IPS-NIHi7 (cell line): ENCODE measurements around the gene CDK12.
A peak's percentile ranks its signal among the peaks of the same experiment; 100 is the strongest.
"Not testable (repeated sequence)": the region's sequence is repeated elsewhere in the genome, so short reads cannot be mapped to it uniquely, and the experiment has no call there.

Source experiments
- DNase-seq: peaks from one replicate; pipeline ENCODE4 v3.0.0; 2012; ENCODE audit warnings: mixed read lengths; ENCODE audit errors: extremely low spot score

CDK12 gene

GRCh38 chr17:39461113-39461925 lies at the start of gene CDK12:
Gene CDK12 (plus strand): TSS chr17:39461486. CDS start chr17:39462072, 586 bp downstream.
- DNase-seq, result peak; percentile 99

GRCh38 chr17:39416141-39416540 lies 45.1 kb upstream of the CDK12 start:
- no peak for DNase-seq

GRCh38 chr17:39429600-39429999 lies 31.7 kb upstream of the CDK12 start:
- no peak for DNase-seq

- not testable (repeated sequence) for DNase-seq
Measured at GRCh38 chr17:39439868-39440267, 21.4 kb upstream of the CDK12 start.

GRCh38 chr17:39443326-39443725 lies 18.0 kb upstream of the CDK12 start:
- DNase-seq, result no peak

GRCh38 chr17:39447561-39447960 lies 13.7 kb upstream of the CDK12 start:
- DNase-seq, result no peak

- DNase-seq, result no peak
Measured at GRCh38 chr17:39450051-39450450, 11.2 kb upstream of the CDK12 start.

GRCh38 chr17:39450847-39451581 lies 10.3 kb upstream of the CDK12 start, which contains the start of gene MED1:
Gene MED1 (minus strand): TSS chr17:39451263. CDS start chr17:39451062, 201 bp downstream.
- DNase-seq, result peak; percentile 99

GRCh38 chr17:39455919-39456318 lies 5.4 kb upstream of the CDK12 start:
- DNase-seq, result no peak

GRCh38 chr17:39461926-39462569 lies 762 bp downstream of the CDK12 start:
- DNase-seq, result peak; percentile 17

GRCh38 chr17:39462631-39463375 lies 1.5 kb downstream of the CDK12 start:
- DNase-seq, result peak; percentile 12

GRCh38 chr17:39464639-39465181 lies 3.4 kb downstream of the CDK12 start:
- DNase-seq, result not testable (repeated sequence)

GRCh38 chr17:39468610-39469009 lies 7.3 kb downstream of the CDK12 start:
- DNase-seq, result not testable (repeated sequence)

GRCh38 chr17:39473310-39473709 lies 12.0 kb downstream of the CDK12 start:
- no peak for DNase-seq

GRCh38 chr17:39479631-39480030 lies 18.3 kb downstream of the CDK12 start:
- not testable (repeated sequence) for DNase-seq

GRCh38 chr17:39483506-39483905 lies 22.2 kb downstream of the CDK12 start:
- no peak for DNase-seq

GRCh38 chr17:39484178-39484577 lies 22.9 kb downstream of the CDK12 start:
- no peak for DNase-seq

GRCh38 chr17:39485555-39485954 lies 24.3 kb downstream of the CDK12 start:
- DNase-seq, result no peak

- no peak for DNase-seq
Measured at GRCh38 chr17:39486242-39486641, 25.0 kb downstream of the CDK12 start.

GRCh38 chr17:39487490-39487889 lies 26.2 kb downstream of the CDK12 start:
- not testable (repeated sequence) for DNase-seq

- no peak for DNase-seq
Measured at GRCh38 chr17:39487946-39488345, 26.7 kb downstream of the CDK12 start.
